Esophagus (tissue), 2 donors: Measurements from ENCODE around the gene ALPP. TPM values are rescaled to one million over a fixed set of nuclear protein-coding genes. Genes with fewer than 3 reads are reported as not detected.

ENCODE experiments used
- H3K27ac ChIP-seq, 2 donors: one replicate each; pipeline ENCODE4 v1.5.1; 2013; ENCODE audit warnings: low read depth in 2 of 2, mild to moderate bottlenecking in 2 of 2, inconsistent platforms in 1 of 2, low read length in 1 of 2, moderate library complexity in 1 of 2
- H3K27me3 ChIP-seq, 2 donors: one replicate each; pipeline ENCODE4 v1.6.1; 2013; ENCODE audit warnings: low read length in 2 of 2, control low read depth in 1 of 2, mild to moderate bottlenecking in 1 of 2; ENCODE audit not compliant: insufficient read depth in 2 of 2, control insufficient read depth in 1 of 2
- H3K36me3 ChIP-seq, 2 donors: one replicate each; pipeline ENCODE4 v1.6.1; 2013; ENCODE audit warnings: low read length in 1 of 2; ENCODE audit not compliant: control insufficient read depth in 2 of 2, insufficient read depth in 2 of 2
- H3K4me1 ChIP-seq, 2 donors: one replicate each; pipeline ENCODE4 v1.6.1; 2013; ENCODE audit warnings: low read length in 1 of 2; ENCODE audit not compliant: control insufficient read depth in 2 of 2, insufficient read depth in 2 of 2
- H3K4me3 ChIP-seq, 2 donors: one replicate each; pipeline ENCODE4 v1.5.1; 2013; ENCODE audit warnings: low read length in 2 of 2, mild to moderate bottlenecking in 2 of 2, low read depth in 1 of 2, moderate library complexity in 1 of 2
- H3K9me3 ChIP-seq, 2 donors: one replicate each; pipeline ENCODE4 v1.6.1; 2013; ENCODE audit warnings: mild to moderate bottlenecking in 2 of 2, low read depth in 1 of 2, low read length in 1 of 2, moderate library complexity in 1 of 2; ENCODE audit not compliant: control insufficient read depth in 2 of 2, insufficient read depth in 1 of 2
- WGBS, 2 donors: extraction: QIAGEN DNeasy Blood & Tissue Kit; methylation state at CpG; one replicate each; pipeline ENCODE4 v1.1.7; 2013; 5-methylcytosine and 5-hydroxymethylcytosine counted together
- polyA plus RNA-seq, 2 donors: library from polyadenylated mRNA; stranded (reverse); fragments of 200-250 nt; gene quantifications; one replicate each; pipeline ENCODE4 v1.2.3, GENCODE V29; 2013
- donor health status: healthy with polysubstance abuse.
- donor health status: Bipolar disorder and iron deficiency.

The ALPP gene
- polyA plus RNA-seq, 2 donors: not detected

DNA sequence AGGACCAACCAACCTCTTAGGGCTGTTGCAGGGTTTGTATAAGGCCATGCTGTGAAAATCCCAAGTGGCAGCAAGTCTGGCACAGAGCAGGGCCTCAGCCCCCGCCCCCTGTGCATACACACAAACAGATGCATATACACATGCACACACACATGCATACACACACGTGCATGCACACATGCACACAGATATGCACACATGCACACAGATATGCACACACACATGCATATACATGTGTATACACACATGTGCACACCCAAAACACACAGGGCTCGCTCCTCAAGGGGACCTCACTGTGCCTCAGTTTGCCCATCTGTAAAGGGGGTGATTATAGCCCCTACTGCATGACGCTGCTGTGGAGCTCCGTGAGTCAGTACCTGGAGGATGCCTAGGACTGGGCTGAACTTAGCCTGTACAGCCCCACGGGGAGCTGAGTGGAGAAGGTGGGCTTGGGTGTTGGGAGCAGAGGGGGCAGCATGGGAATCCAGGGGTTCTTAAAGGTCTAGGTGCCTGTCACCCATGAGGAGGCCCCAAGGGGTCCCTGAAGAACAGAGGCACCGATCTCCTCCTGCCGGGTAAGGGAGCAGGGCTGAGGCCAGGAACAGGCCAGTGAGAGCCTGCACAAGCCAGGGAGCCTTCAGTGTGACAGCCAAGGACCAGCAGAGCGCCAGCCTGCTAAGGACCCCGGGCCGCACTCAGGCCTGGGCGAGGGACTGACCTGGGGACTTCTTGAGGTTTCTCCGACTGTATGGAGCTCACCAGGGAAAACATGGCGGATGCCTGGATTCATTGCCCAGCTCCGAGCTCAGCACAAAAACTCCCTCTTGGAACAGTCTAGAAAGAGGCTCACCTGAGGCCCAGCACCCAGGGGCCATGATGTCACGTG, 53.4 kb downstream of the ALPP start:
- Histone ChIP-seq H3K9me3 (no peaks in the 10 kb centered on the region), H3K36me3 (no peaks in the 10 kb centered on the region), H3K27me3 (peaks cover 0 to 2% of the 10 kb centered on the region in 2 donors), H3K4me1 (no peaks in the 10 kb centered on the region), H3K27ac (no peak overlapping the region), H3K4me3 (no peak overlapping the region)
- 87 to 88% methylated on average over 16 of the region's 16 CpGs for WGBS, 2 donors

Other genes with a start within 250 kb of the ALPP start
- gene ALPG, start 28.1 kb downstream of the ALPP start, polyA plus RNA-seq: not detected
- gene ALPI, start 77.4 kb downstream of the ALPP start, polyA plus RNA-seq: not detected
- under 1 TPM in 1 of 2 donors, not detected in 1; 0.31 TPM for gene ECEL1, start 109.1 kb downstream of the ALPP start, polyA plus RNA-seq
- not detected for gene PRSS56, start 141.6 kb downstream of the ALPP start, polyA plus RNA-seq
- not detected for gene CHRND, start 147.4 kb downstream of the ALPP start, polyA plus RNA-seq
- not detected for gene CHRNG, start 160.9 kb downstream of the ALPP start, polyA plus RNA-seq
- gene TIGD1, start 171.8 kb downstream of the ALPP start, polyA plus RNA-seq: 1 to 10 TPM; 1.8 to 4.4 TPM
- 10 to 100 TPM; 45.9 to 56.7 TPM for gene EIF4E2, start 171.9 kb downstream of the ALPP start, polyA plus RNA-seq